ENCODE measurements around the gene SYNGR3.

SYNGR3 gene

DNA sequence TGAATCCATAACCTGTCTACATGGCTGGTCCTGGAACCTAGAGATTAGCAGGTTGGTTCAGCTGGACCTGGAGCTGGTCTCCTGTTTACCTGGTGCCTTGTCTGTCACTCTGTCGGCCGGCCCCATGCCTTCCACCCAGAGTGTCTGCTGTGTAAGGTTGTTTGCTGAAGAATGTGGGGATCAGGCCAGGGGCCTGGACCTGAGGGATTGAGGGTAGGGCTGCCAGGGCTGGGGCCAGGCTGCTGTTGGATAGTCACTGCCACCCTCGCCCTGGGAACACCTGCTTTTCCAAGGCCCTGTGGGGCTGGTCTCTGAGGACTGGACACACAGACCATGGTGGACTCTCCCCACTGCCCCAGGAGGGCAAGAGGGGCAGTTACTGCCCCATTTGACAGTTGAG is 38.4 kb downstream of the SYNGR3 start:
- DNase-seq (ENCODE audit: extremely low spot score): no peak
- TF ChIP-seq, protein P1, sequence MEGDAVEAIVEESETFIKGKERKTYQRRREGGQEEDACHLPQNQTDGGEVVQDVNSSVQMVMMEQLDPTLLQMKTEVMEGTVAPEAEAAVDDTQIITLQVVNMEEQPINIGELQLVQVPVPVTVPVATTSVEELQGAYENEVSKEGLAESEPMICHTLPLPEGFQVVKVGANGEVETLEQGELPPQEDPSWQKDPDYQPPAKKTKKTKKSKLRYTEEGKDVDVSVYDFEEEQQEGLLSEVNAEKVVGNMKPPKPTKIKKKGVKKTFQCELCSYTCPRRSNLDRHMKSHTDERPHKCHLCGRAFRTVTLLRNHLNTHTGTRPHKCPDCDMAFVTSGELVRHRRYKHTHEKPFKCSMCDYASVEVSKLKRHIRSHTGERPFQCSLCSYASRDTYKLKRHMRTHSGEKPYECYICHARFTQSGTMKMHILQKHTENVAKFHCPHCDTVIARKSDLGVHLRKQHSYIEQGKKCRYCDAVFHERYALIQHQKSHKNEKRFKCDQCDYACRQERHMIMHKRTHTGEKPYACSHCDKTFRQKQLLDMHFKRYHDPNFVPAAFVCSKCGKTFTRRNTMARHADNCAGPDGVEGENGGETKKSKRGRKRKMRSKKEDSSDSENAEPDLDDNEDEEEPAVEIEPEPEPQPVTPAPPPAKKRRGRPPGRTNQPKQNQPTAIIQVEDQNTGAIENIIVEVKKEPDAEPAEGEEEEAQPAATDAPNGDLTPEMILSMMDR (IDR thresholded peaks at IDR 0.05; ENCODE audit: control extremely low read depth, extremely low read depth, low read depth, missing control alignments): no peak
- ChIA-PET CTCF (interaction anchor here (1.1 to 2.0 kb wide), 4 partner anchors 12 to 112 kb away, joined by 3 to 8 read pairs (median 6); no protein-coding TSS in a partner anchor), POLR2A (interaction anchor here (1.2 kb wide), 1 partner anchor 127 kb away, joined by 4 read pairs; the partner anchor contains the start of gene TRAF7)

- CTCF ChIA-PET: interaction anchor here (1.5 to 2.0 kb wide), 3 partner anchors 15 to 112 kb away, joined by 5 to 8 read pairs (median 7); no protein-coding TSS in a partner anchor
- DNase-seq (ENCODE audit: extremely low spot score): no peak
These were observed 39.0 kb downstream of the SYNGR3 start for GRCh38 chr16:2028620-2029220.

GRCh38 chr16:2029350-2029749 is 39.6 kb downstream of the SYNGR3 start:
- POLR2A ChIA-PET: interaction anchor here (0.7 kb wide), 1 partner anchor 1633 kb away, joined by 3 read pairs; no protein-coding TSS in a partner anchor

More at GRCh38 chr16:2028620-2029220, 39.0 kb downstream of the SYNGR3 start:
- POLR2A ChIA-PET: interaction anchor here (1.2 kb wide), 1 partner anchor 127 kb away, joined by 4 read pairs; the partner anchor contains the start of gene TRAF7
- TF ChIP-seq, protein P1 (IDR thresholded peaks at IDR 0.05; ENCODE audit: control extremely low read depth, extremely low read depth, low read depth, missing control alignments): no peak

GRCh38 chr16:2030036-2030435 is 40.3 kb downstream of the SYNGR3 start:
- CTCF ChIA-PET: no interaction called here
- POLR2A ChIA-PET: interaction anchor here (0.7 kb wide), 1 partner anchor 1634 kb away, joined by 3 read pairs; no protein-coding TSS in a partner anchor
- DNase-seq (ENCODE audit: extremely low spot score): no peak

More at GRCh38 chr16:2029350-2029749, 39.6 kb downstream of the SYNGR3 start:
- no peak for DNase-seq (ENCODE audit: extremely low spot score)
- TF ChIP-seq, protein P1 (IDR thresholded peaks at IDR 0.05; ENCODE audit: control extremely low read depth, extremely low read depth, low read depth, missing control alignments): no peak
- CTCF ChIA-PET: no interaction called here

DNA sequence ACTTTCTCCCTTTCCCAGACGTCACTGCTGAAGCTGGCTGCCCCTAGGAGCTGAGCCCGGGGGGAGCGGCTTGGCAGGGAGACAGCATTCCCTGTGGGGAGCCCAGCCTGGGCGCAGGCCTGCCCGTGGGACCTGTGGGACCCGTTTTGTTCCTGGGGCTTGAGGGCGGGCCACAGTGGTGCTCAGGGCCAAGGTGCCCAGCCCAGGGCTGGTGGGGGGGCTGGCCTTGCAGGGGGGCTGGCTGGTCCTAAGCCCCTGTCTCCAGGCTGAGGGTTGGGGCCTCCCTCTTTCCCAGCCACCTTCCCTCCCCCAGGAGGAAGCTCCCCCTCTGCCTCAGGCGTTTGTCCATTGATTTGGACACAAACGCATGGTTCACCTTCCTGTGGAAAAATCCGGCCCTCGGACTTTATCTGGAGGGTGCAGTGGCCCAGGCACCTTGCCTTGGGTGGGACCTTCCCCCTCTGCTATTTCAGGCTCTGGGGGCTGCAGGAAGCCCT is 41.4 kb downstream of the SYNGR3 start:
- DNase-seq (ENCODE audit: extremely low spot score): no peak
- CTCF ChIA-PET: interaction anchor here (2.4 kb wide), 1 partner anchor 9 kb away, joined by 16 read pairs; no protein-coding TSS in a partner anchor
- POLR2A ChIA-PET: no interaction called here
- TF ChIP-seq, protein P1 (IDR thresholded peaks at IDR 0.05; ENCODE audit: control extremely low read depth, extremely low read depth, low read depth, missing control alignments): no peak

More at GRCh38 chr16:2030036-2030435, 40.3 kb downstream of the SYNGR3 start:
- TF ChIP-seq, protein P1 (IDR thresholded peaks at IDR 0.05; ENCODE audit: control extremely low read depth, extremely low read depth, low read depth, missing control alignments): no peak

- ChIA-PET POLR2A (interaction anchor here (1.0 kb wide), 1 partner anchor 123 kb away, joined by 5 read pairs; the partner anchor contains the start of gene TRAF7), CTCF (interaction anchor here (0.8 to 2.4 kb wide), 3 partner anchors 10 to 108 kb away, joined by 4 to 16 read pairs (median 6); no protein-coding TSS in a partner anchor)
- DNase-seq (ENCODE audit: extremely low spot score): no peak
- TF ChIP-seq, protein P1 (IDR thresholded peaks at IDR 0.05; ENCODE audit: control extremely low read depth, extremely low read depth, low read depth, missing control alignments): no peak
These were observed 42.7 kb downstream of the SYNGR3 start for GRCh38 chr16:2032285-2033056.
